Hepatocyte (in vitro differentiated cells): ENCODE results near the gene OSBP2.

Source experiments
- CTCF ChIP-seq: fragments of 200-600 bp; sonication (generic); IDR thresholded peaks from 2 replicates; pipeline ENCODE4 v1.5.1; 2016; ENCODE audit warnings: antibody characterized with exemption, mild to moderate bottlenecking; ENCODE audit not compliant: poor library complexity
- EZH2 ChIP-seq: fragments of 200-600 bp; sonication (generic); IDR thresholded peaks from 2 replicates; pipeline ENCODE4 v1.6.1; 2016; ENCODE audit warnings: antibody characterized with exemption, mild to moderate bottlenecking, borderline replicate concordance
- EZH2phosphoT487 ChIP-seq: fragments of 200-600 bp; sonication (generic); IDR thresholded peaks from one replicate; pipeline ENCODE4 v1.6.1; 2018; ENCODE audit warnings: antibody characterized with exemption, mild to moderate bottlenecking, low read depth, moderate library complexity; ENCODE audit not compliant: unreplicated experiment, severe bottlenecking

GRCh38 chr22:30877662-30878515, 183.2 kb downstream of the OSBP2 start:
- TF ChIP-seq CTCF (no peak), EZH2phosphoT487 (no peak), EZH2 (no peak)
